PC-3 (cell line): ENCODE measurements around the gene ALDH16A1. TPM values are rescaled to one million over a fixed set of nuclear protein-coding genes. Genes with fewer than 3 reads are reported as not detected.

Experiments used
- ATAC-seq: fragments of 200-7000 bp; cut with Tn5 transposase; 2 replicates; pipeline ENCODE4 v1.9.1; 2020; ENCODE audit warnings: mild to moderate bottlenecking, moderate library complexity
- BruUV-seq: library from RNA; stranded (reverse); fragments of 400-500 nt; replicated peaks from 2 replicates; lab custom pipeline; 2021; lab: Mats Ljungman, UMichigan
- CTCF ChIA-PET: fragments of 300-600 bp; sonication (Branson Sonifier 250); formaldehyde crosslinking; loops from one replicate; lab custom pipeline; 2022; ENCODE audit warnings: antibody characterized with exemption; lab: Charles Lee
- POLR2A ChIA-PET: fragments of 300-600 bp; sonication (Branson Sonifier 250); formaldehyde crosslinking; loops from one replicate; lab custom pipeline; 2022; ENCODE audit warnings: antibody characterized with exemption; ENCODE audit not compliant: unreplicated experiment; lab: Charles Lee
- DNase-seq: peaks from one replicate; pipeline ENCODE4 v3.0.0-alpha.2; 2015
- H2AFZ ChIP-seq: fragments of 300-600 bp; sonication (generic); 2 replicates; pipeline ENCODE4 v1.6.0; 2016; ENCODE audit warnings: antibody characterized with exemption, low read length
- H3F3A ChIP-seq: fragments of 300-600 bp; sonication (generic); one replicate; pipeline ENCODE4 v1.6.0; 2017; ENCODE audit warnings: antibody characterized with exemption, low read length, control low read depth, mild to moderate bottlenecking; ENCODE audit not compliant: unreplicated experiment
- H3K27ac ChIP-seq: fragments of 300-600 bp; sonication (generic); 2 replicates; pipeline ENCODE4 v1.5.1; 2016; ENCODE audit warnings: mild to moderate bottlenecking, low read length
- H3K27me3 ChIP-seq: fragments of 300-600 bp; sonication (generic); 2 replicates; pipeline ENCODE4 v1.6.1; 2016; ENCODE audit warnings: low read length, mixed read lengths
- H3K36me3 ChIP-seq: fragments of 300-600 bp; sonication (generic); 2 replicates; pipeline ENCODE4 v1.6.1; 2016; ENCODE audit warnings: low read depth, mixed run types, low read length, mixed read lengths
- H3K4me1 ChIP-seq: fragments of 300-600 bp; sonication (generic); 2 replicates; pipeline ENCODE4 v1.5.1; 2016; ENCODE audit warnings: low read length; ENCODE audit not compliant: insufficient read depth
- H3K4me2 ChIP-seq: fragments of 300-600 bp; sonication (generic); 2 replicates; pipeline ENCODE4 v1.6.0; 2016; ENCODE audit warnings: low read length
- H3K4me3 ChIP-seq: fragments of 300-600 bp; sonication (generic); 2 replicates; pipeline ENCODE4 v1.5.1; 2016; ENCODE audit warnings: mild to moderate bottlenecking, low read length, mixed read lengths
- H3K79me2 ChIP-seq: fragments of 300-600 bp; sonication (generic); 2 replicates; pipeline ENCODE4 v1.6.1; 2017; ENCODE audit warnings: low read length, mixed read lengths
- H3K9ac ChIP-seq: fragments of 300-600 bp; sonication (generic); 2 replicates; pipeline ENCODE4 v1.6.0; 2016; ENCODE audit warnings: mild to moderate bottlenecking, low read length
- H3K9me2 ChIP-seq: fragments of 300-600 bp; sonication (generic); replicated peaks from 2 replicates; pipeline ENCODE4 v1.6.1; 2016; ENCODE audit warnings: mixed run types, low read length, mixed read lengths
- H3K9me3 ChIP-seq: fragments of 300-600 bp; sonication (generic); 2 replicates; pipeline ENCODE4 v1.6.1; 2016; ENCODE audit warnings: low read length, mixed read lengths
- H4K20me1 ChIP-seq: fragments of 300-600 bp; sonication (generic); 2 replicates; pipeline ENCODE4 v1.6.1; 2016; ENCODE audit warnings: low read length, mixed read lengths
- CTCF ChIP-seq: fragments of 300-600 bp; sonication (generic); conservative IDR thresholded peaks from 2 replicates; pipeline ENCODE4 v1.5.1; 2017; ENCODE audit warnings: antibody characterized with exemption, low read depth, mild to moderate bottlenecking, low read length
- EZH2 ChIP-seq: fragments of 300-600 bp; sonication (generic); IDR thresholded peaks from one replicate; pipeline ENCODE4 v1.6.1; 2017; ENCODE audit warnings: antibody characterized with exemption, mild to moderate bottlenecking, low read length; ENCODE audit not compliant: unreplicated experiment
- EZH2phosphoT487 ChIP-seq: fragments of 300-600 bp; sonication (generic); IDR thresholded peaks from 2 replicates; pipeline ENCODE4 v1.6.1; 2018; ENCODE audit warnings: mild to moderate bottlenecking, antibody characterized with exemption, low read length, borderline replicate concordance
- intact Hi-C: fragments of 100-400 bp; cut with micrococcal nuclease; formaldehyde crosslinking; loops from 2 replicates; pipeline ENCODE4 v1.9.0; 2023
- total RNA-seq: library from RNA; depleted of rRNA; stranded (reverse); fragments of >200 nt; gene quantifications from 2 replicates; pipeline ENCODE4 v1.2.3, GENCODE V29; 2014

The ALDH16A1 gene
- total RNA-seq, 1 experiment from 2014 or later: not detected

GRCh38 chr19:49451430-49452181 lies 1.4 kb upstream of the ALDH16A1 start, which contains the start of gene PIH1D1:
Gene PIH1D1, minus strand, starts transcription at chr19:49451814. Its CDS starts 240 bp downstream, at chr19:49451574.
- Histone ChIP-seq H3K9me2 (no peaks in the 10 kb centered on the region), H4K20me1 (no peaks in the 10 kb centered on the region), H3K4me3 (peak within 1 kb of the TSS; percentile 80), H3K79me2 (peaks cover 18% of the 10 kb centered on the region), H3K9me3 (no peaks in the 10 kb centered on the region), H3K36me3 (peaks cover 3% of the 10 kb centered on the region; the same call in 1 of the 2 replicates), H3K27me3 (no peaks in the 10 kb centered on the region), H3K4me1 (peaks cover 8% of the 10 kb centered on the region; the same call in 1 of the 2 replicates), H2AFZ (peak within 1 kb of the TSS; percentile 78), H3K27ac (peak within 1 kb of the TSS; percentile 11; the same call in 1 of the 2 replicates), H3F3A (no peaks in the 10 kb centered on the region), H3K4me2 (peak within 1 kb of the TSS; percentile 88), H3K9ac (peak within 1 kb of the TSS; percentile 86)
- intact Hi-C loops: loop anchor here (1.0 kb wide), 2 partner anchors 8 to 36 kb away; partner anchors contain the start of gene RPL13A
- TSS peak; percentile 96 for BruUV-seq
- DNase-seq: peak; percentile 100
- ChIA-PET POLR2A (interaction anchor here (0.5 to 0.6 kb wide), 4 partner anchors 33 to 337 kb away, joined by 3 to 14 read pairs (median 12); partner anchors contain the start of gene TEAD2), CTCF (interaction anchor here (0.6 kb wide), 2 partner anchors 90 to 95 kb away, joined by 4 to 8 read pairs; partner anchors contain the start of gene TEAD2)
- ATAC-seq: peak; percentile 97
- TF ChIP-seq CTCF: no peak
- TF ChIP-seq EZH2: no peak
- no peak for TF ChIP-seq EZH2phosphoT487

GRCh38 chr19:49453757-49454240 lies 774 bp downstream of the ALDH16A1 start:
- no peak overlapping the region for H3K9ac ChIP-seq
- POLR2A ChIA-PET: no interaction called here
- H2AFZ ChIP-seq: no peak overlapping the region
- H3K27me3 ChIP-seq: no peaks in the 10 kb centered on the region
- CTCF ChIA-PET: no interaction called here
- no peak overlapping the region for H3K4me3 ChIP-seq
- H3K4me2 ChIP-seq: no peak overlapping the region
- H3F3A ChIP-seq: no peaks in the 10 kb centered on the region
- no peaks in the 10 kb centered on the region for H4K20me1 ChIP-seq
- H3K4me1 ChIP-seq: peaks cover 8% of the 10 kb centered on the region; the same call in 1 of the 2 replicates
- DNase-seq: no peak
- BruUV-seq: no TSS peak
- H3K9me3 ChIP-seq: no peaks in the 10 kb centered on the region
- no peak overlapping the region for H3K27ac ChIP-seq
- ATAC-seq: no peak
- intact Hi-C loops: no loop called here
- TF ChIP-seq EZH2 (no peak), EZH2phosphoT487 (no peak), CTCF (no peak)
- no peaks in the 10 kb centered on the region for H3K36me3 ChIP-seq
- H3K79me2 ChIP-seq: peaks cover 18% of the 10 kb centered on the region
- no peaks in the 10 kb centered on the region for H3K9me2 ChIP-seq
